VCaP (cell line): ENCODE results near the gene AARS1.
"Not testable (repeated sequence)": the region's sequence is repeated elsewhere in the genome, so short reads cannot be mapped to it uniquely, and the experiment has no call there.

ENCODE experiments used
- H3K27ac ChIP-seq: fragments of 450-650 bp; 2 replicates; pipeline ENCODE4 v1.5.1; 2017
- TF ChIP-seq, protein P1 (sequence below): fragments of 450-650 bp; conservative IDR thresholded peaks from 2 replicates; pipeline ENCODE4 v1.5.1; 2017; ENCODE audit warnings: mild to moderate bottlenecking, moderate library complexity

AARS1 gene

GRCh38 chr16:70289229-70290094 is at the start of gene AARS1:
Gene AARS1, minus strand, starts transcription at chr16:70289506. Its CDS starts 6,743 bp downstream, at chr16:70282763.
- peak within 1 kb of the TSS; percentile 91 for H3K27ac ChIP-seq
- TF ChIP-seq, protein P1, sequence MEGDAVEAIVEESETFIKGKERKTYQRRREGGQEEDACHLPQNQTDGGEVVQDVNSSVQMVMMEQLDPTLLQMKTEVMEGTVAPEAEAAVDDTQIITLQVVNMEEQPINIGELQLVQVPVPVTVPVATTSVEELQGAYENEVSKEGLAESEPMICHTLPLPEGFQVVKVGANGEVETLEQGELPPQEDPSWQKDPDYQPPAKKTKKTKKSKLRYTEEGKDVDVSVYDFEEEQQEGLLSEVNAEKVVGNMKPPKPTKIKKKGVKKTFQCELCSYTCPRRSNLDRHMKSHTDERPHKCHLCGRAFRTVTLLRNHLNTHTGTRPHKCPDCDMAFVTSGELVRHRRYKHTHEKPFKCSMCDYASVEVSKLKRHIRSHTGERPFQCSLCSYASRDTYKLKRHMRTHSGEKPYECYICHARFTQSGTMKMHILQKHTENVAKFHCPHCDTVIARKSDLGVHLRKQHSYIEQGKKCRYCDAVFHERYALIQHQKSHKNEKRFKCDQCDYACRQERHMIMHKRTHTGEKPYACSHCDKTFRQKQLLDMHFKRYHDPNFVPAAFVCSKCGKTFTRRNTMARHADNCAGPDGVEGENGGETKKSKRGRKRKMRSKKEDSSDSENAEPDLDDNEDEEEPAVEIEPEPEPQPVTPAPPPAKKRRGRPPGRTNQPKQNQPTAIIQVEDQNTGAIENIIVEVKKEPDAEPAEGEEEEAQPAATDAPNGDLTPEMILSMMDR: no peak

- H3K27ac ChIP-seq: no peak overlapping the region
- TF ChIP-seq, protein P1: no peak
Observed at GRCh38 chr16:70337814-70338213, 48.5 kb upstream of the AARS1 start.

DNA sequence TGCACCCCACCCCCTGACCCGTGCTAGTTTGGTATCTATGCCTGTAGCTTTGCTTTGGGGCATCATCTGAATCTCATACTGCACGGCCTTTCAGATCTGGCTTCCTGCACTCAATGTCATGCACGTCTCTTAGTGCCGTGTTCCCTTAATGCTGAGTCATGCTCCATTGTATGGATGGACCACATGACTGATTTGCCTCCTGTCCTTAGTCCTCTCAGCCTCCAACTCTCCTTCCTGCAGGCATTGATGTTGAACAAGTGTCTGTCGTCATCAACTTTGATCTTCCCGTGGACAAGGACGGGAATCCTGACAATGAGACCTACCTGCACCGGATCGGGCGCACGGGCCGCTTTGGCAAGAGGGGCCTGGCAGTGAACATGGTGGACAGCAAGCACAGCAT is 43.4 kb upstream of the AARS1 start:
- H3K27ac ChIP-seq: not testable (repeated sequence)

GRCh38 chr16:70331588-70332358 is 42.5 kb upstream of the AARS1 start:
- no peak overlapping the region for H3K27ac ChIP-seq
- TF ChIP-seq, protein P1: peak; percentile 72

DNA sequence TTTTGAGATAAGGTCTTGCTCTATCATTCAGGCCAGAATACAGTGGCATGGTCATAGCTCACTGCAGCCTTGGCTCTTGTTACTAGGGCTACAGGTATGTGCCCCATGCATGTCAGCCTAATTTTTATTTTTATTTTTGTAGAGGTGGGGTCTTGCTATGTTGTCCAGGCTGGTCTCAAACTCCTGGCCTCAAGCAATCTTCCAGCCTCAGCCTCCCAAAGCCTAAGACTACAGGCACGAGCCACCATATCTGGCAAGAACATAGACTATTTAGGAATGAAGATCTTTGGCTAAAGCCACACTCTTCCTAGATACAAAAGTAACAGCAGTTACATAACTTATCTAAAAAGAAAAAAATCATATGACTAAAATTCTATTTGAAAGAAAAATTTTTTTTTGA is 41.8 kb upstream of the AARS1 start:
- TF ChIP-seq, protein P1: no peak
- H3K27ac ChIP-seq: no peak overlapping the region

DNA sequence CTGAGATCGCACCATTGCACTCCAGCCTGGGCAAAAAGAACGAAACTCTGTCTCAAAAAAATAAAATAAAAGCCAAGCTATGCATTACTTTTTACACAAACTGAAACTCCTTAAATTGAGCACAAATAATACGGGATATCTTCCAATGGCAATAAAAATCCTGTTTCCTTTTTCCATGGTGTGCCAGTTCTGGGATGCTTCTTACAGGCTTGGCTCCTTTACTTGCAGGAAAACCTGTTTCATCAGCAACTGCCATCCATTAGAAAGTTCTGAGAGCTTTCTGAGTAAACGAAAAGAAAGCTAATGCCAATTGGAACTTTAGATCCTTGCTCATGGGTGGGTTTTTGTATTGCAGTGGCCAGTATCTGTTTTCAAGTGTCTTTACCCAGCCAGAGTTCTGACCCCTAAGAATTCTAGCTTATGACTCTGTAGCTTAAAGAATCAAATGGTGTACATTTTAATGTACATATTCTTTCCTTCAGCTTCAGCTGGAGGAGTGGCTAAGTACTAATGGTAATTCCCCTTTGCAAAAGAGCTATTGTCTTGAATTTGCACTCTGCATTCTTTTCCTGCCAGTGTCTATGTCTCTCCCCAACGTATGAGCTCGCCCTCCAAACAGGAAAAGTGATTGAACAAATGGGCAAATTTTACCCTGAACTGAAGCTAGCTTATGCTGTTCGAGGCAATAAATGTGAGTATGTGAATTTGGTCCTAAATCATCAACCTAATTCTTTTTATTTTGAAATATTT is 35.9 kb upstream of the AARS1 start:
- H3K27ac ChIP-seq: peak overlapping the region; percentile 31; the same call in 1 of the 2 replicates
- TF ChIP-seq, protein P1: no peak

GRCh38 chr16:70320121-70320520 is 30.8 kb upstream of the AARS1 start:
- TF ChIP-seq, protein P1: no peak
- H3K27ac ChIP-seq: no peak overlapping the region

DNA sequence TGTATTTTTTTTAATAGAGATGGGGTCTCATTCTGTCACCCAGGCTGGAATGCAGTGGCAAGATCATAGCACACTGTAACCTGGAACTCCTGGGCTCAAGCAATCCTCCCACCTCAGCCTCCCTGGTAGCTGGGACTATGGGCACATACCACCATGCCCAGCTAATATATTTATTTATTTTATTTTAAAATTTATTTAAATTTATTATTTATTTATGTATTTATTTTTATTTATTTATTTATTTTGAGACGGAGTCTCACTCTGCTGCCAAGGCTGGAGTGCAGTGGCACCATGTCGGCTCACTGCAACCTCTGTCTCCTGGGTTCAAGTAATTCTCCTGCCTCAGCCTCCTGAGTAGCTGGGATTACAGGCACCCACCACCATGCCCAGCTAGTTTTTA is 18.4 kb upstream of the AARS1 start:
- H3K27ac ChIP-seq: not testable (repeated sequence)
